Stimulated activated CD4-positive, alpha-beta T cell treated with anti-CD3 and anti-CD28 coated beads, Interleukin-2, amount 100 ng/mL, for 4 hours (primary cell): Measurements from ENCODE around the gene SSX7.
"Not testable (repeated sequence)": the region's sequence is repeated elsewhere in the genome, so short reads cannot be mapped to it uniquely, and the experiment has no call there.

Source experiments
- DNase-seq: peaks from one replicate; pipeline ENCODE4 v3.0.0-alpha.2; 2020; ENCODE audit warnings: low read depth

The SSX7 gene

DNA sequence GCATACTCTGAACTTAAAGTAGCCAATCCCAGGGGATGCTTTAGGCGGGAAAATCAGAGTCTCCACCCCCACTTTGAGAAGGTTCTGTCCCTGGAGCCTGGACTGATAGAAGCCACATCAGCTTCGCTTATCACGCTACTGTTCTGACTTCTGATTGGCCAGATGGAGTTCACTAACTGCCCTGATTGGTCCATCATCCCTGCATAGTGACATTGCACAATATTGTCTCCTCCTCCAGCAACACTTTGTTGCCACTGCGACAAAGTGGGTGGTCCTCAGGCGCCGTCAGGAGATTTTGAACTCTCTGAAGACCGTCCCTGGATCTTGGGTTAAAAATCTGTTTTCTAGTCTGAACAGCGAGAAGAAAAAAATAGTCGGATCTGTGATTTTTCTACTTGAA is at the start of gene SSX7:
Gene SSX7 (minus strand): TSS at position 101 of the 400 bp plus-strand sequence. CDS start 1,428 bp downstream, outside the sequence.
- not testable (repeated sequence) for DNase-seq

DNA sequence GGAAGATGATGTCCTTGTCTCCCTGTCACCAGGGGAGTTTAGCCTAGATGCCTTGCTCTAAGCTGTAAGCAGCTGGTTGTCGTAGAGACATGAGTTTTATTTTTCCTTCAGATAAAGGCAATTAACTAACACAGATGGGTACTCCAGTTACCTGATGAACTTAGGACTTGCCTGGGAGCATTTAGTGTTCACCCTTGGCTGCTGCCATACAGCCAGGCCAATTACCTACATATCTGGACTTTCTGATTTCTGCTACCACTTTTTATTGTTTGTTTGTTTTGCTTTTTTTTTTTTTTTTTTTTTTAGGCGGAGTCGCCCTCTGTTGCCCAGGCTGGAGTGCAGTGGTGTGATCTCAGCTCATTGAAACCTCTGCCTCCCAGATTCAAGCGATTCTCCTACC is 37.3 kb upstream of the SSX7 start:
- DNase-seq, result not testable (repeated sequence)

GRCh38 chrX:52662218-52662617 is 7.5 kb upstream of the SSX7 start:
- not testable (repeated sequence) for DNase-seq

- not testable (repeated sequence) for DNase-seq
Measured at GRCh38 chrX:52655475-52655874, 775 bp upstream of the SSX7 start.

DNA sequence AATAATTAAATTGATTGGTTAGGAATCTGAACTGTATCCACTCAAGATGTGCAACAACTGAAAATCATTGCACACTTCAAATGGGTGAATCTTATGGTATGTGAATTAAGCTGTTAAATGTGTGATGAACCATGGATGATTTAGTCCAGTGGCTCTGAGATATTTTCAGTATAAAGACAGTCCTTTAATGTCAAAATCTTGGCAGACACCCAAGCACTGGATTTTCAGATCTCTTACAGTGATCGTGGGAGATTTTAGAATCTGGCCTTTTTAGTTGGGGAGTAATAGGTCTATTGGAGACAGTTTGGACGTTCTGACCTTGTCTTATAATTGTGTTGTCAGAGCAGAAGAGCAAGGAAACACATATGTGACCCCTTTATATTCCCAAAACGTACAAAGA is 4.0 kb downstream of the SSX7 start:
- not testable (repeated sequence) for DNase-seq

- DNase-seq, result not testable (repeated sequence)
Measured at GRCh38 chrX:52648956-52649355, 5.7 kb downstream of the SSX7 start.

DNA sequence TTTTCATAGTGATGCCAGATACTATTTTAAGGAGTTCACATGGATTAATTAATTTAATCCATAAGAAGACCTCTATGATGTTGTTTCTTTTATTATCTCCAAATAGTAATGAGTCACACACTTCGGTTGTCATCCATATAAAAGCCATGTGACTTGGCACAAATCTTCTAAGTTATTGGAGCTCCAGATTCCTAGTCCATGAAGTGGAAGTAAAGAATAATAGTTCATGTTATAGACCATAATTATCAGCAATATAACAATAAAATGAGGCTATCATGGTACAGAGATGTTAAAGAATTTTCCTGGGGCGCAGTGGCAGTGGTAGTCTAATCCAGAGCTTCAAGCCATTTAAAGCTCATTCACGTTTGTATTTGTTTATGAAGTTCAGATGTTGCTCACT is 26.2 kb downstream of the SSX7 start:
- not testable (repeated sequence) for DNase-seq

- DNase-seq, result not testable (repeated sequence)
Measured at GRCh38 chrX:52620661-52621060, 34.0 kb downstream of the SSX7 start.

GRCh38 chrX:52608961-52609360 is 45.7 kb downstream of the SSX7 start:
- DNase-seq, result no peak

- not testable (repeated sequence) for DNase-seq
Measured at GRCh38 chrX:52603151-52603550, 51.5 kb downstream of the SSX7 start.

DNA sequence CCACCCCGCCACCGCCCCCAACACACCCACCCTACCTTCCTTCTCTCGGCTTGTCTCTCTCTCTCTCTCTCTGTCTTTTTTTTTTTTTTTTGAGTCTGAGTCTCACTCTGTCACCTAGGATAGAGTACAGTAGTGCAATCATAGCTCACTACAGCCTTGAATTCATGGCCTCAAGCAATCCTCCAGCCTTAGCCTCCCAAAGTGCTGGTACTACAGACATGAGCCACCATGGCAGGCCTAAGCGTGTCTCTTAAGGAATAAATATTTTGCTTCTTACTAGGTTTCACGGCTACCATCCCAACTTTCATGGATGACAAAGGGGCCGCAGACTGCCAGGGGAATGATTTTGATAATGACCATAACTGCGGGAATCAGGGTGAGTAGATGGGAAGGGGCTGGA is 55.8 kb downstream of the SSX7 start:
- DNase-seq, result no peak

- DNase-seq, result no peak
Measured at GRCh38 chrX:52594658-52595057, 60.0 kb downstream of the SSX7 start.
